GM18502 (cell line): ENCODE data around the gene PRPF8.
"Not testable (repeated sequence)": the region's sequence is repeated elsewhere in the genome, so short reads cannot be mapped to it uniquely, and the experiment has no call there.

Source experiments
- ATAC-seq: cut with Tn5 transposase; IDR thresholded peaks from one replicate; pipeline ENCODE4 v1.9.1; 2021; ENCODE audit warnings: mild to moderate bottlenecking; ENCODE audit not compliant: unreplicated experiment, poor library complexity

Gene PRPF8

DNA sequence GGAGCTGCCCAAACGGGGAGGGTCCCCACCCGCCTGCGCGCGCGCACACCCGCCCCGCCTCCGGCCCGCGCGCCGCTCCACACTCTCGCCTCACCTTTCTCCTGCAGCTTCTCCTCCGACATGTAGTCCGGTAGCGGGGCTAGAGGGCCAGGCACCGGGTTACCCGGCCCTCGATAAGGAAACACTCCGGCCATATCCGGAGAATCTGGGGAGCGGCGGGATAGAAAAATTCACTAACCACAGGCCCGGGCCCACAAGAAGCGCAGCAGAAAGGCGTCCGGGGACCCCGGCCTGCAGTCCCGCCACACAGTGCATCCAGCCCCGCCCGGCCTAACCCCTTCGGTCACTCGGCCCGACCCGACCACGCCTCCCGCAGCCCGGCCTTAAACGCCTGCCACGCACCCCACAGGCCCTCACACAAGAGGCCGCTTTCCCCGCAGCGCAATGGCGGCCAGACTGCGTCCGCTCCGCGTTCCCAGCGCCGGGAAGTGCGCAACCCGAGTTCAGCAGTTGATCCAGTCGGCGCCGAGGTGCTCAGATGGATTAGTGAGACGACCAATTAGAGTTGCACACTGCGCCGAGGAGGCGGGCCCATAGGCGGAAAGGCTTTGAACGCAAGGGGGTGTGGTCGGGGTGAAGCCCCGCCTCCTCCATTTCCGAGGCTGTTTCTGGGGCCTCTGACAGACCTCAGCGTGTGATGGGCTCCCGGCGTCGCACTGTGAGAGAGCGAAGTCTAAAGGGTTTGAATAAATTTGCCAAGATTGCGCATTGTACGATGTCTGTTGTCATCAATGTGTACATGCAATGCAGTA is at the start of gene PRPF8:
PRPF8 (minus strand) TSS at position 490 of the 812 bp plus-strand sequence; CDS start at position 194, 296 bp downstream.
- peak; percentile 98 for ATAC-seq

DNA sequence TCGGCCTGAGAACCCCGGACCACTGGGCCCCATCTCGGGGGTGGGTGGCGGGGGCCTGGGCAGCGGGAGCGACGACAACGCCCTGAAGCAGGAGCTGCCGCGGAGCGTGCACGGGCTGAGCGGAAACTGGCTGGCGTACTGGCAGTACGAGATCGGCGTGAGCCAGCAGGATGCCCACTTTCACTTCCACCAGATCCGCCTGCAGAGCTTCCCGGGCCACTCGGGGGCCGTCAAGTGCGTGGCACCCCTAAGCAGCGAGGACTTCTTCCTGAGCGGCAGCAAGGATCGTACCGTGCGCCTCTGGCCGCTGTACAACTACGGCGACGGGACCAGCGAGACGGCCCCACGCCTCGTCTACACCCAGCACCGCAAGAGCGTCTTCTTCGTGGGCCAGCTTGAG is 49.1 kb upstream of the PRPF8 start:
- no peak for ATAC-seq

DNA sequence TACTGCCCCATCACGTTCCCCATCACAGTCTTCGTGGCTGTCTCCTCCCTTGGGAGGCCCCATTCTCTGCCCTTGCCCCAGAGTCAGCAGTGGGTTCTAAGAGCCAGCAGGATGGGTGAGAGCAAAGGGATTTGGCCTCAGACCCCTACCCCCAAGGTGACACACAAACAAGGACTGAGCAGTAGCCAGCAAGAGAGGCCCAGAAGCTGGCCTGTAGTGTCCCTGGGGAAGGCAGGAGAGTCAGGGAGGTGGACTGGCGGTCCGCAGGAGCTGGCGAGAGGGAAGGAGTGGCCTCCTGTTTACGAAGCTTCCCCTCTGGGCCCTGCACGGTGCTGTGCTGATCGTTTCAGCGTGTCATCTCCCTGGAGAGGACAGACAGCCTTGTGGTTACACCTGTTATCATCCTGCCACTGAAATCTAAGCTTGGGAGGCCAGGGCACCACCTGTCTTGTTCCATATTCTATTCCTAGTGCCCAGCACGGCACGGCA is 48.2 kb upstream of the PRPF8 start:
- ATAC-seq, result no peak

DNA sequence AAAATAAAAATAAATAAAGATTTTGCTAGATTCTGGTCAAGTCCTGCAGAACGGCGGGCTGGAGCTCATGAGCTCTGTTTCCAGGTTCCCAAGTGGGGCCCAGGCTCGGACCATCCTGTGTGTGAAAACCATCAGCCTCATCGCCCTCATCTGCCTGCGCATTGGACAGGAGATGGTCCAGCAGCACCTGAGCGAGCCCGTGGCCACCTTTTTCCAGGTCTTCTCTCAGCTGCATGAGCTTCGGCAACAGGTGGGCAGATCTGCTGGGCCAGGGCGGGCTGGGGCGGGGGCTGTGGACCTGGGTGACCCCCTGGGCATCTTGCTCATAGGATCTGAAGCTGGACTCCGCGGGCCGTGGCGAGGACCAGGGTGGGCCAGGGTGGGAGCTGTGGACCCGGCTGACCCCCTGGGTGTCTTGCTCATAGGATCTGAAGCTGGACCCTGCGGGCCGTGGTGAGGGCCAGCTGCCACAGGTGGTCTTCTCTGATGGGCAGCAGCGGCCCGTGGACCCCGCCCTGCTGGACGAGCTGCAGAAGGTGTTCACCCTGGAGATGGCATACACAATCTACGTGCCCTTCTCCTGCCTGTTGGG is 47.7 kb upstream of the PRPF8 start:
- no peak for ATAC-seq

DNA sequence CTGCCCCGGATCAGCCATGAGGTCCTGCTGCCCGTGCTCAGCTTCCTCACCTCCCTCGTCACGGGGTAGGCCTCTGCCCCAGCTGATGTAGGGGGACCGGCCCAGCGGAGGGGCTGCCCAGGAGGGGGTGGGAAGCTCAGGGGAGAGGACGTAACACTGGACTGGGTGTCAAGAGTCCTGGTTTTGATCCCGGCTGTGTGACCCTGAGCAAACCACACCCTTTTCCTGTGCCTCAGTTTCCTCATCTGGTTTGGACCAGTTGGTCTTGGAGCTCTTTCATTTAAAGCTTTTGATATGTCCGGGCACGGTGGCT is 46.5 kb upstream of the PRPF8 start:
- no peak for ATAC-seq

DNA sequence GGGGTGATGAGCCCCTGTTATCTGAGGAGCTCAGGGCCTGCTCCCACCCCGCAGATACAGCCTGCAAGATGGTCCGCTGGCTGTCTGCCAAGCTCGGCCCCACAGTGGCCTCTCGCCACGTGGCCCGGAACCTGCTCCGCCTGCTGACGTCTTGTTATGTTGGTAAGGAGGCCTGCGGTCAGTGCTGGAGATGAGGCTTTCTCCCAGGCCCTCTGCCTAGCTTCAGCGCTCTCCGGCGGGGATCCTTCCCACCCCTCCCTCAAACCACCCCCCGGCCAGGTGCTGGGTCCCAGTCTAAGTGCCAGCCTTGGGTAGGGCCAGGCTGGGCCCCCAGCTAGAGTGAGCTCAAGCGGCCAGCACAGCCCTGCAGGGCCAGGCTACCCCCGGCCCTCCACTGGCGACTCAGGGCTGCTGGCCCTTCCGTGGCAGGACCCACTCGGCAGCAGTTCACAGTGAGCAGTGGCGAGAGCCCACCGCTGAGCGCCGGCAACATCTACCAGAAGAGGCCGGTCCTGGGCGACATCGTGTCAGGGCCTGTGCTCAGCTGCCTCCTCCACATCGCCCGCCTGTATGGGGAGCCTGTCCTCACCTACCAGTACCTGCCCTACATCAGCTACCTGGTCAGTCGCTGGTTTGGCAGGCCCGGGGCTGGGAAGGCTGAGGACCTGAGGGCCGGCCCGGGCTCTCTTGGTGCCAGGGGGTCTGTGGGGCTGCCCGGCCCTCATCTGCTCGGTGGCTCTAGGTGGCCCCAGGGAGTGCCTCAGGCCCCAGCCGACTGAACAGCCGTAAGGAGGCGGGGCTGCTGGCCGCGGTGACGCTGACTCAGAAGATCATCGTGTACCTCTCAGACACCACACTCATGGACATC is 45.9 kb upstream of the PRPF8 start:
- ATAC-seq, result no peak

DNA sequence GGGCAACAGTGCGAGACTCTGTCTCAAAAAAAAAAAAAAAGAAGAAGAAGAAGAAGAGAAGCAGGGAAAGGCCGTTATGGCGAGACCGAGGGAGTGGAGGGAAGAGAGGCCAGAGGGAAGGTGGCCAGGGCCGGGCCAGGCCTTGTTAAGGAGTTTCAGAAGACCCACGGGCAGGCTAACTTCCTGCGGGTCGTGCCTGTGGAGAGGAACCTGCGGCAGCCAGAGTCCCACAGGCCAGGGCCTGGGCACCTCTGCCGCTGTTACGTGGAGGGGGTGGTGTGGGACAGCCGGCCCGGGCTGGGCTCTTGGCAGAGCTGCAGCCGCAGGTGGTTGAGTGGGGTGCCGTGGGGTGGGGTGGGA is 45.3 kb upstream of the PRPF8 start:
- ATAC-seq, result no peak

DNA sequence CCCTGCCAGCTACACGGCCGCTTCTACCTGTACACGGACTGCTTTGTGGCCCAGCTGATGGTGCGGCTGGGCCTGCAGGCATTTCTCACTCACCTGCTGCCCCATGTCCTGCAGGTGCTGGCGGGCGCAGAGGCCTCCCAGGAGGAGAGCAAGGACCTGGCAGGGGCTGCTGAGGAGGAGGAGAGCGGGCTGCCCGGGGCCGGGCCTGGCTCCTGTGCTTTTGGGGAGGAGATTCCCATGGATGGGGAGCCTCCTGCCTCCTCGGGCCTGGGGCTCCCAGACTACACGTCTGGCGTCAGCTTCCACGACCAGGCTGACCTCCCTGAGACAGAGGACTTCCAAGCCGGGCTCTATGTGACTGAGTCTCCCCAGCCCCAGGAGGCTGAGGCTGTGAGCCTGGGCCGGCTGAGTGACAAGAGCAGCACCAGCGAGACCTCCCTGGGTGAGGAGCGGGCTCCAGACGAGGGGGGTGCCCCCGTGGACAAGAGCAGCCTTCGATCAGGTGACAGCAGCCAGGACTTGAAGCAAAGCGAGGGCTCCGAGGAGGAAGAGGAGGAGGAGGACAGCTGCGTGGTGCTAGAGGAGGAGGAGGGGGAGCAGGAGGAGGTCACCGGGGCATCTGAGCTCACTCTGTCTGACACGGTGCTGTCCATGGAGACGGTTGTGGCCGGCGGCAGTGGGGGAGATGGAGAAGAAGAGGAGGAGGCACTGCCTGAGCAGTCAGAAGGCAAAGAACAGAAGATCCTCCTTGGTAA is 43.4 kb upstream of the PRPF8 start:
- ATAC-seq, result no peak

DNA sequence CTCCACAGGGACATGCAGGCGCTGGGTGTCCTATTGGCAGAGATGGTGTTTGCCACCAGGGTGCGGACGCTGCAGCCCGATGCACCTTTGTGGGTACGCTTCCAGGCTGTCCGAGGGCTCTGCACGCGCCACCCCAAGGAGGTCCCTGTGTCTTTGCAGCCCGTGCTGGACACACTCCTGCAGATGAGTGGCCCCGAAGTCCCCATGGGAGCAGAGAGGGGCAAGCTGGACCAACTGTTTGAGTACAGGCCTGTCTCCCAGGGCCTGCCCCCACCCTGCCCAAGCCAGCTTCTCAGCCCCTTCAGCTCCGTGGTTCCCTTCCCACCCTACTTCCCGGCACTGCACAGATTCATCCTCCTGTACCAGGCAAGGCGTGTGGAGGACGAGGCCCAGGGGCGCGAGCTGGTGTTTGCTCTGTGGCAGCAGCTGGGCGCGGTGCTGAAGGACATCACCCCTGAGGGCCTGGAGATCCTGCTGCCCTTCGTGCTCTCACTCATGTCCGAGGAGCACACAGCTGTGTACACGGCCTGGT is 42.7 kb upstream of the PRPF8 start:
- ATAC-seq, result no peak

DNA sequence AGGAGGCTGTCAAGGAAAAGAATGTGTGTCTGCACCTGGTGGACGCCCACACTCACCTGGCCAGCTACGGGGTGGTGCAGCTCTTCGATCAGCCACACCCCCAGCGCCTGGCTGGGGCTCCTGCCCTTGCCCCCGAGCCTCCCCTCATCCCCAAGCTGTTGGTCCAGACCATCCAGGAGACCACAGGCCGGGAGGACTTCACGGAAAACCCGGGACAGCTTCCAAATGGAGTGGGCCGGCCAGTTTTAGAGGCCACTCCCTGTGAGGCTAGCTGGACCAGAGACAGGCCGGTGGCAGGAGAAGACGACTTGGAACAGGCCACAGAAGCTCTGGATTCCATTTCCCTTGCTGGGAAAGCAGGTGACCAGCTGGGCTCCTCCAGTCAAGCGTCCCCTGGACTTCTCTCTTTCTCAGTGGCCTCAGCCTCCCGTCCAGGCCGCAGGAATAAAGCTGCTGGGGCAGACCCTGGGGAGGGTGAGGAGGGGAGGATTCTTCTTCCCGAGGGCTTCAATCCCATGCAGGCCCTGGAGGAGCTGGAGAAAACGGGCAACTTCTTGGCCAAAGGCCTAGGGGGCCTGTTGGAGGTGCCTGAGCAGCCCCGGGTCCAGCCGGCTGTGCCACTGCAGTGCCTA is 42.1 kb upstream of the PRPF8 start:
- ATAC-seq, result no peak

DNA sequence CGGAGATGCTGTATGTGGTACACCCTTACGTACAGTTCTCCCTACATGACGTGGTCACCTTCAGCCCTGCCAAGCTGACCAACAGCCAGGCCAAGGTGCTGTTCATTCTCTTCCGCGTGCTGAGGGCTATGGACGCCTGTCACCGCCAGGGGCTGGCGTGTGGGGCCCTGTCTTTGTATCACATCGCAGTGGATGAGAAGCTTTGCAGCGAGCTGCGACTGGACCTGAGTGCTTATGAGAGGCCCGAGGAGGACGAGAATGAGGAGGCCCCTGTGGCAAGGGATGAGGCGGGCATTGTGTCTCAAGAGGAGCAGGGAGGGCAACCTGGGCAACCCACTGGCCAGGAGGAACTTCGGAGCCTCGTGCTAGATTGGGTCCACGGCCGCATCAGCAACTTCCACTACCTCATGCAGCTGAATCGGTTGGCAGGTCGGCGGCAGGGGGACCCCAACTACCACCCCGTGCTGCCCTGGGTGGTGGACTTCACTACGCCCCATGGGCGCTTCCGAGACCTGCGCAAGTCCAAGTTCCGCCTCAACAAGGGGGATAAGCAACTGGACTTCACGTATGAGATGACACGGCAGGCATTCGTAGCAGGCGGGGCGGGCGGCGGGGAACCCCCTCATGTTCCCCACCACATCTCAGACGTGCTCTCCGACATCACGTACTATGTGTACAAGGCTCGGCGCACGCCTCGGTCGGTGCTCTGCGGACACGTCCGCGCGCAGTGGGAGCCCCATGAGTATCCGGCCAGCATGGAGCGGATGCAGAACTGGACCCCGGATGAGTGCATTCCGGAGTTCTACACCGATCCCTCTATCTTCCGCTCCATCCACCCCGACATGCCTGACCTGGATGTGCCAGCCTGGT is 41.2 kb upstream of the PRPF8 start:
- ATAC-seq, result no peak

DNA sequence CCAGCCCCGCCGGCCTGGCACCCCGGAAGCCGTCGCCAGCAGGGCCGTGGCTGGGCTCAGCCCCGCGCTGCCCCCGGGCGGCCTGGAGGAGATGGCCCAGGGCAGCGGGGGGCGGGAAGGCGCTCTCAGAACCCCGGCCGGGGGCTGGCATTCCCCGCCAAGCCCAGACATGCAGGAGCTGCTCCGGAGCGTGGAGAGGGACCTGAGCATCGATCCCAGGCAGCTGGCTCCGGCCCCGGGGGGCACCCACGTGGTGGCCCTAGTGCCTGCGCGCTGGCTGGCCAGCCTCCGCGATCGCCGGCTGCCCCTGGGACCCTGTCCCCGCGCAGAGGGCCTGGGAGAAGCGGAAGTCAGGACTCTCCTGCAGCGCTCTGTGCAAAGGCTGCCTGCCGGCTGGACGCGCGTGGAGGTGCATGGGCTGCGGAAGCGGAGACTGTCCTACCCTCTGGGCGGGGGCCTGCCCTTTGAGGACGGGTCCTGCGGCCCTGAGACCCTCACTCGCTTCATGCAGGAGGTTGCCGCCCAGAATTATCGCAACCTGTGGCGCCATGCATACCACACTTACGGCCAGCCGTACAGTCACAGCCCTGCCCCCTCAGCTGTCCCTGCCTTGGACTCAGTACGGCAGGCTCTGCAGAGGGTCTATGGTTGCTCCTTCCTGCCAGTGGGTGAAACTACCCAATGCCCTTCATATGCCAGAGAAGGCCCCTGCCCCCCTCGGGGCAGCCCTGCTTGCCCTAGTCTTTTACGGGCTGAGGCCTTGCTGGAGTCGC is 40.4 kb upstream of the PRPF8 start:
- peak; percentile 14 for ATAC-seq

DNA sequence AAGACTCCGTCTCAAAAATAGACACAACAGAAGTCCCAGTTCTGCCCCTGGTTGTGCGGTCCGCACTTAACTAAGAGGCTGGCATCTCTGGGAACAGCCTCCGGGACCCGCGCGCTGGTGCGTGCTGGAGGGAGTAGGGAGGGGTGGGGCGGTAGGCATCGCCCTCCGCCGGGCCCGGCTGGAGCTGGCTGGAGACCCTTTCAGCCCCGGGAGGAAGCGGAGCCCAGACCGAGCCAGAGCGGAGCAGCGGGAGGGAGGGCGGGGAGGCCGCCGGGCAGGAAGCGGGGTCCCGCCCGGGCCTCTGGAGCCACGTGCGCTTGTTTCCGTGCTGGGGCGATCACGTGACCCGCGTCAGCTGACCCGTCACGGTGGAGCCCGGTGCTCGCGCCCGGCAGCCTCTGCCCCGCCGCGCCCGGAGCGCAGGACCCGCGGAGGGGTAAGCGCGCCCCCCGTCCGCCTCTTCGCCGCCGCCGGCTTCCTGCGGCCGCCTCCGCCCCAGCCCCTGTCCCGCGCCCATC is 39.7 kb upstream of the PRPF8 start, which contains the start of gene WDR81:
WDR81 (plus strand) TSS at position 354 of the 518 bp plus-strand sequence. CDS start 256 bp downstream, outside the sequence.
- peak; percentile 64 for ATAC-seq

DNA sequence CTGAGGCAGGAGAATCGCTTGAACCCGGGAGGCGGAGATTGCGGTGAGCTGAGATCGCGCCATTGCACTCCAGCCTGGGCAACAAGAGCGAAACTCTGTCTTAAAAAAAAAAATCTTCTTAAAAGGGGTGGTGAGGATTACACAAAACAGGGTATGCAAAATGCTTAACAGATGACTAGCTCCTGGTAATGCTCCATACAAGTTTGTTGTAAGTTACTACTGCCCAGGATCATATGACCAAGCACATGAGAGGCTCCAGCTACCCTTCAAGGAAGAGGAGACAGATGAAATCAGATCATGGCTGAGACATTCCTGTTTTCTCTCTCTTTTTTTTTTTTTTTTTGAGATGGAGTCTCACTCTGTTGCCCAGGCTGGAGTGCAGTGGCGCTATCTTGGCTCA is 37.4 kb upstream of the PRPF8 start:
- ATAC-seq, result not testable (repeated sequence)

DNA sequence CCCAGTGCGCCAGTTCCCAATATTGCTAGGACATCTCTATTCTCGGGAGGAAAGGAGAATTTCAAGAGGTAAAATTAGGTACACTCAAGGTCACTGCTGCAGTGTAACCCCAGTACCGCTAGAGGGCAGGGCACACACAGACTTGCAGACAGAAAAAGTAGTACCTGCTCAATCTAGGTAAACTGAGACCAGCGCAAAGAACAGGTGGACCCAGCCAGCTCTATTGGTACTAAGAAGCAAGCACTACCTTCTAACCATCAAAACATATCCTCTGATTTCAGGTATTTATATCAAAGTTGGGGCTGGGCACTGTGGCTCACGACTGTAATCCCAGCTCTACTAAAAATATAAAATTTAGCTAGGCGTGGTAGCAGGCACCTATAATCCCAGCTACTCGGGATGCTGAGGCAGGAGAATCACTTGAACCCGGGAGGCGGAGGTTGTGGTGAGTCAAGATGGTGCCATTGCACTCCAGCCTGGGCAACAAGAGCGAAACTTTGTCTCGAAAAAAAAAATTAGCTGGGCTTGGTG is 36.3 kb upstream of the PRPF8 start:
- ATAC-seq, result no peak

DNA sequence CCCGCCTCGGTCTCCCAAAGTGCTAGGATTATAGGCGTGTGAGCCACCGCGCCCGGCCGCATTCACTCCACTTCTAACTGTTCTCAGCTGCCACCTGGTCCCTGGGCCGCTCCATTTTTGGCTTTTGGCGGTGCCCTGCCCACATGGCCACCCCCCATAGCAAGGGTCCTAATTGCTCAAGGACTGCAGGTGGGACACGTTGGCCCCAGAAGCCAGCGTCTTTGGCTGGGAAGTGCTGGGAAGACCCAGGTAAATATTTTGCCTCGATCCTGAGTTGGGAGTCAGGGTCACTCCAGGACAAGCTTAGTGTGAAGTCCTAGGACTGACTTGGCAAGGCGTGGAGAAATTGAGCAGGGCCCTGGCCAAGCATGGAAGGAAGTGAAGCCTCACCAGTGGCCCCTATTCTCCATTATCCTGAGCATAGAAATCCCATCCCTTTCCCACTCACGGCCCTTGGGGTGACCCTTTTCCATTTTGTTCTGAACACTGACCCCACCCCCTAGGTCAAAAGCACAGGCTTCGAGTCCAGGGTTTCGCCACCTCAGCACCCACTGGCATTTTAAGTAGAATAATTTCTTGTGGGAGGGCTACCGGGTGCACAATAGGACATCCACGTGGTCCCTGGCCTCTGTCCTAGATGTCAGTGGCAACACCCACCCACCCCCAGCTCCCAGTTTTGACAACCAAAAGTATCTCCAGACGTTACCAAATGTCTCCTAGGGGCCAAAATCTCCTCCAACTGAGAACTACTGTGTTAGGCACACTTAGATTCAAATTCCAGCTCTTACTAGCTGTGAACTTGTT is 33.9 kb upstream of the PRPF8 start:
- ATAC-seq, result no peak
